Small intestine (tissue), 7 donors: Measurements from ENCODE around the gene GPR12. TPM values are rescaled to one million over a fixed set of nuclear protein-coding genes. Genes with fewer than 3 reads are reported as not detected.

Experiments used
- DNase-seq, 2 donors: peaks; one replicate each; pipeline versions ENCODE4 v3.0.0 to v3.0.0-alpha.2; 2013
- FAIRE-seq: peaks from 2 replicates; lab custom pipeline; 2012; peaks lifted over from hg19 to GRCh38; lab: Jason Lieb, UNC
- H3K27ac ChIP-seq, 3 donors: one replicate each; pipeline ENCODE4 v1.5.1; 2013; ENCODE audit warnings: low read length in 2 of 3, mild to moderate bottlenecking in 2 of 3, control low read depth in 1 of 3, inconsistent platforms in 1 of 3, low read depth in 1 of 3, moderate library complexity in 1 of 3
- H3K27me3 ChIP-seq, 3 donors: one replicate each; pipeline ENCODE4 v1.6.1; 2013; ENCODE audit warnings: low read length in 3 of 3, inconsistent platforms in 1 of 3; ENCODE audit not compliant: control insufficient read depth in 3 of 3, insufficient read depth in 3 of 3
- H3K36me3 ChIP-seq, 3 donors: one replicate each; pipeline ENCODE4 v1.6.1; 2013; ENCODE audit warnings: low read length in 3 of 3, inconsistent platforms in 1 of 3, low read depth in 1 of 3, mild to moderate bottlenecking in 1 of 3, moderate library complexity in 1 of 3; ENCODE audit not compliant: control insufficient read depth in 3 of 3, insufficient read depth in 2 of 3
- H3K4me1 ChIP-seq, 3 donors: one replicate each; pipeline ENCODE4 v1.6.1; 2013; ENCODE audit warnings: low read length in 2 of 3, inconsistent platforms in 1 of 3, low read depth in 1 of 3, mild to moderate bottlenecking in 1 of 3, moderate library complexity in 1 of 3; ENCODE audit not compliant: control insufficient read depth in 3 of 3, insufficient read depth in 2 of 3
- H3K4me3 ChIP-seq, 3 donors: one replicate each; pipeline ENCODE4 v1.5.1; 2013; ENCODE audit warnings: low read length in 3 of 3, control low read depth in 1 of 3, inconsistent platforms in 1 of 3, low read depth in 1 of 3, mild to moderate bottlenecking in 1 of 3, moderate library complexity in 1 of 3
- H3K9me3 ChIP-seq, 2 donors: one replicate each; pipeline ENCODE4 v1.6.1; 2013; ENCODE audit warnings: low read depth in 1 of 2, low read length in 1 of 2; ENCODE audit not compliant: control insufficient read depth in 2 of 2, insufficient read depth in 1 of 2
- WGBS, 3 donors: extraction: QIAGEN DNeasy Blood & Tissue Kit; methylation state at CpG; one replicate each; pipeline ENCODE4 v1.1.7; 2013; 5-methylcytosine and 5-hydroxymethylcytosine counted together
- polyA plus RNA-seq, 4 donors: library from polyadenylated mRNA; stranded (reverse) in 3 of 4; unstranded in 1 of 4; fragments of 200-250 nt in 3 of 4; fragments of 120-200 nt in 1 of 4; gene quantifications; one replicate each; pipeline versions ENCODE4 v1.2.1 to v1.2.3, GENCODE V29; 2013
- donor health status: healthy with polysubstance abuse.
- donor health status: control.
- donor health status: control.
- donor health status: Bipolar disorder and iron deficiency.
- donor health status: healthy.

Gene GPR12
- polyA plus RNA-seq, 4 donors = 0.03 TPM; not detected in 2

DNA sequence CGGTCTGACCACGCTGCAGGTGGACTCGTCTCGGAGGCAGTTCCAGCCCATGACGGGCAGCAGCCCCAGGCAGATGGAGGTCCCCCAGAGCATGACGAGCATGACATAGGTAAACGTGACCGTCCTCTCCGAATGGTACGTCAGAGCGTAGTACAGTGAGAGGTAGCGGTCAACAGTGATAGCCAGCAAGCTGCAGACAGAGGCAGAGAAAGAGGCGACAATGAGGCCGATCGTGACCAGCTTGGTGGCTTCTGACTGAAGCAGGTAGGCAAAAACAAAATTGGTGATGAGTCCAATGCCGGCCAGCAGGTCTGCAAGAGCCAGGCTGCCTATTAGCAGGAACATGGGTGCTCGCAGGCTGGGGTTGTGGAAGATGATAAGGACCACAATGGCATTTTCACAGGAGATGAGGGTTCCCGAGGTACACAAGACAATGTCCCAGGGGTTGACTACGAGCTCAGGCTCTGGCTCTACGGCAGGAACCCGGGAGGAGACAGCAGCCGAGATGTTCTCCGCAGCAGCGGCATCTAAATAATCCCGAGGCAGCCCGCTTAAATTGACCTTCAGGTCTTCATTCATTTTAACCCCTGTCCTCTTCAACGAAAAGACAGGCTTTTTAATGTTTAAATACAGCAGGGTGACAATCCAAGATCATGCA lies 1.2 kb downstream of the GPR12 start:
- Histone ChIP-seq H3K27me3 (peaks cover 13 to 48% (median 18%) of the 10 kb centered on the region in 3 donors), H3K36me3 (no peaks in the 10 kb centered on the region), H3K9me3 (no peaks in the 10 kb centered on the region), H3K27ac (no peak overlapping the region), H3K4me1 (peaks cover 0 to 5% (median 3%) of the 10 kb centered on the region in 3 donors), H3K4me3 (no peak overlapping the region)
- DNase-seq (no peak), FAIRE-seq (no peak)
- WGBS, 3 donors = 64 to 65% (median 64%) methylated on average over 27 of the region's 27 CpGs

DNA sequence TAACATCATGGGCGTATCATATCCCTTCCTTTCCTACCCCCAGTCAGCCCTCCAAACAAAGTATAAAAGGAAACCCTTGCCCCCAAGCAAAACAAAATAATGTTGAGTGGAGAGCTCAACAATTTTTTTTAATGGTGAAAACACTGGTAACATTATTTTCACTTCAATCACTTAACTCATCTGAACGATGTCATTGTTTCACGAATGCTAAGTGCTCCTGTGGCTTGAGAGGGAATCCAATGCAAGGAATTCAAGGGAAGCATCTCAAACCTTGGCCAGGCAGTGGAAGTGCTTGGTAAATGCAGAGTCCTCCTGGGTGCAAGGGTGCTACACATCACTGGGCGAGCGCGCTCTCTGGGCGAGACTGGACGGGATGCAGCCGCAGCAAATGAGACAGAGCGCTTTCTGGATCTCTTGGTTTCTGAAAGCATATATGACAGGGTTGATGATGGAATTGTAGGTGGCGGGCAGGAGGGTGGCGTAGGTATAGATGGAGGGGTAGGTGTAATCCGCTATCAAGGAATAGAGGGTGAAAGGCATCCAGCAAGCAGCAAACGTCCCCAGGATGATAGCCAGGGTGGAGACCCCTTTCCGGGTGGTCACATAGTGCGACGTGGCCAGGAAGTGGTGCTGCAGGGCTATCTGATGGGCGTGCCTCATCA lies 2.0 kb downstream of the GPR12 start:
- WGBS, 3 donors = 77 to 80% (median 80%) methylated on average over 18 of the region's 18 CpGs
- no peak for FAIRE-seq
- no peak overlapping the region for H3K27ac ChIP-seq

DNA sequence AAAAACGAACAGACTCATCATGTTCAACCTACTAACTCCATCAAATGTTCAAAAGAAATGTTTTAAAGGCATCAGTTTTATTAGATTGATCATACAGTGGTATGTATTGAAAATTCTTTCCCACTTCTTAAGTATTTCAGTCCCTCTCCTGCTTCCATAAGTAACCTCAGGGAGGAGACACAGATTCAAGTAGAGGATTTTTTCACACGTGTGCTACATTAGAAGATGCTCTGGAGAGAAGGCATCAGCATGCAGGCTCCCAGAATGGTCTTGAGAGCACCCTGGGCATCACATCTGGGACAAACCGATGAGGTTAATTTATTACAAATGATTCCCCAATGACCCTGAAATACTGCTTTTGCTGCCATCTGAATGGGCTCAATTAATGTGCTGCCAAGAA lies 3.6 kb downstream of the GPR12 start:
- Histone ChIP-seq H3K4me1 (peaks cover 0 to 5% (median 3%) of the 10 kb centered on the region in 3 donors), H3K27me3 (peaks cover 10 to 33% (median 14%) of the 10 kb centered on the region in 3 donors), H3K9me3 (no peaks in the 10 kb centered on the region), H3K36me3 (no peaks in the 10 kb centered on the region), H3K4me3 (no peak overlapping the region), H3K27ac (no peak overlapping the region)
- DNase-seq = no peak
- FAIRE-seq = no peak
- WGBS, 3 donors = 34 to 51% (median 36%) methylated on average over 3 of the region's 3 CpGs

More for the DNA sequence above, 2.0 kb downstream of the GPR12 start:
- H3K4me1 ChIP-seq = peaks cover 0 to 5% (median 3%) of the 10 kb centered on the region in 3 donors
- DNase-seq = no peak
- H3K36me3 ChIP-seq = no peaks in the 10 kb centered on the region
- H3K27me3 ChIP-seq = peaks cover 13 to 47% (median 18%) of the 10 kb centered on the region in 3 donors
- no peak overlapping the region for H3K4me3 ChIP-seq
- no peaks in the 10 kb centered on the region for H3K9me3 ChIP-seq

DNA sequence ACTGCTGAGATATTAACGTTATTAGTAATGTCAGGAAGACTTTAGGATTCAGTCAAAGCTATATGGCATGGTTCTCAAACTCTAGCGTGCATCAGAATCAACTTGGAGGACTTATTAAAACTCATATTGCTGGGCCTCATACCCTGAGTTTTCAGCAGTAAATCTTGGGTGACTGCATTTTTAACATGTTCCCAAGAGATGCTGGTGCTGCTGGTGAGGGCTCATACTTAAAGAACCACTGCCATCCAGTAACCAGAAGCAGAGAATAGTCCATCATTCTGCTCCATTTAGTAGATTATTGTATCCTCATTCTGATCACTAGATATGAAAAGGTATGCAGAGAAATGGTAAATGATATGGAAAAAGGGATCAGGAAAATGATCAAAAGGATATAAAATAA lies 7.9 kb downstream of the GPR12 start:
- no peaks in the 10 kb centered on the region for H3K36me3 ChIP-seq
- H3K27ac ChIP-seq = no peak overlapping the region
- no peaks in the 10 kb centered on the region for H3K9me3 ChIP-seq
- H3K27me3 ChIP-seq = peaks cover 0 to 1% (median 0%) of the 10 kb centered on the region in 3 donors
- WGBS, 3 donors = 57 to 77% (median 62%) methylated on average over 2 of the region's 2 CpGs
- FAIRE-seq (no peak), DNase-seq (no peak)
- no peak overlapping the region for H3K4me3 ChIP-seq
- H3K4me1 ChIP-seq = no peaks in the 10 kb centered on the region

DNA sequence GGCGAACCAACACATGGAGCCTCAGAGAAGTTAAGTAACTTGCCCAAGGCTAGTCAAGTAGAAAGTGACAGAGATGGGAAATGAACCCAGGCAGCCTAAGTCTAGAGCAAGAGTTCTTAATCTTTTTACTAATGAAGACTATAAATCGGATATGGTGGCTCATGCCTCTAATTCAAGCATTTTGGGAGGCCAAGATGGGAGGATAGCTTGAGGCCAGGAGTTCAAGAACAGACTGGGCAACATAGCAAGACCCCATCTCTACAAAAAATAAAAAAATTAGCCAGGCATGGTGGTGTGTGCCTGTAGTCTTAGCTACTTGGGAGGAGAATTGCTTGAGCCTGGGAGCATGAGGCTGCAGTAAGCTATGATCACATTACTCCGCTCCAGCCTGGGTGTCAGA lies 10.7 kb downstream of the GPR12 start:
- Histone ChIP-seq H3K27ac (no peak overlapping the region), H3K27me3 (peaks cover 0 to 2% (median under 1%) of the 10 kb centered on the region in 3 donors), H3K9me3 (no peaks in the 10 kb centered on the region), H3K4me1 (no peaks in the 10 kb centered on the region), H3K4me3 (no peak overlapping the region), H3K36me3 (no peaks in the 10 kb centered on the region)
- no peak for DNase-seq
- 87 to 93% (median 90%) methylated on average over 3 of the region's 3 CpGs for WGBS, 3 donors
- FAIRE-seq = no peak

DNA sequence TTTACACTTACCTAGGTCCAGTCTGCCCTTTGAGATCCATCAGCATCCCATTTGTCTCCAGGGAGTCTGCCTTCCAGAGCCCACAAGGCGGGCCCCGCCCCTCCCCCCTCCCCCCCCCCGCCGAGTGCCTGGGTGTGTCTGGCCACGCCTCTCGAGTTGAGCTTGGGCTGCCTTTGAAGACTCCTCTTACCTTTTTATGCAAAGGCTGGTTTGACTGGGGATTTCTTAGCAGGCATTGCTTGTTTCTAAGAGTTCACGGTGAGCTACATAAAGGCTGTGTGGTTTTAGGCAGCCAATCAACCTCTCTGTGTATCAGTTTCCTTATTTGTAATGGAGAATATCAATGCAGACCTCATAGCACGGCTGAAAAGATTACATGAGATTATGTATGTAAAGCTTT lies 11.3 kb downstream of the GPR12 start:
- Histone ChIP-seq H3K36me3 (no peaks in the 10 kb centered on the region), H3K27ac (no peak overlapping the region), H3K4me1 (no peaks in the 10 kb centered on the region), H3K27me3 (peaks cover 0 to 5% (median 5%) of the 10 kb centered on the region in 3 donors), H3K9me3 (no peaks in the 10 kb centered on the region), H3K4me3 (no peak overlapping the region)
- FAIRE-seq = no peak
- DNase-seq = no peak
- WGBS, 3 donors = 9 to 21% (median 11%) methylated on average over 7 to 8 of the region's 8 CpGs

DNA sequence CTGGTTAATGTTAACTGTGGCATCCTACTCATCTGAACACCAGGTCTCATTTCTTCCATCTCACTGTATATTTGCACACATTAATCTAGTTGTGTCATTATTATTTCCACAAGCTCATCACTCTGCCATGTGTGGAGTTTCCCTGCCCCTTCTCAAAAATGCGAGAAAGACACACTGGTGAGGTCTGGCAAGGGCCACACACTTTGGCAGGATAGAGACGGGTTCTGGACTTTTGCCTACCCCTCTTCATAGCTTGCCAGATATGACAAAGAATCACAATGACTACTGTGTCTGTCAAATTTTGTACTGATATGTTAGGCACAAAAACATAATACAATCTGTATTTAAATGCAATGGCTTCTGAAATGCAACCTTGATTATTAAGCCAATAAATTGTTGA lies 12.9 kb downstream of the GPR12 start:
- no peaks in the 10 kb centered on the region for H3K9me3 ChIP-seq
- H3K36me3 ChIP-seq = no peaks in the 10 kb centered on the region
- H3K27ac ChIP-seq = no peak overlapping the region
- peaks cover 0 to 12% (median 10%) of the 10 kb centered on the region in 3 donors for H3K27me3 ChIP-seq
- DNase-seq (no peak), FAIRE-seq (no peak)
- no peaks in the 10 kb centered on the region for H3K4me1 ChIP-seq
- H3K4me3 ChIP-seq = no peak overlapping the region
- 65 to 69% (median 67%) methylated on average over 2 of the region's 2 CpGs for WGBS, 3 donors

DNA sequence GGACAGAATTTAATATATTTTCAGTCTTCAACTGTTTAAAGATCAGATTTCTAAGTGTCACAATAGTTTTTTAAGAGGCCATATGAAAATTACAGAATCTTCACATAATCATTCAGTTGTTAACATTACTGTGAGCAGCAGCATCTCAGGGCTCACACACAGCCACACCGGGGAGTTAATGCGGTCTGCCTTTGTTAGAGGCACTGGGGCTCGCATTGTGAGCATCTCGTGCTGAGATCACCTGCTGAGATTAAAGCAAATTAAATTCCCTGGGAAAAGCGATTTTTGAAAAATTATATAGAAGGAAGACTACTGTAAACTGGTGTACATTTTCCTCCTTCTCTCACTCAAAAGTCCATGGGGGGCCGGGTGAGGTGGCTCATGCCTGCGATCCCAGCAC lies 16.6 kb downstream of the GPR12 start:
- no peaks in the 10 kb centered on the region for H3K4me1 ChIP-seq
- DNase-seq (no peak), FAIRE-seq (no peak)
- 42 to 46% (median 45%) methylated on average over 7 of the region's 7 CpGs for WGBS, 3 donors
- H3K27ac ChIP-seq = no peak overlapping the region
- peaks cover 0 to 22% (median 17%) of the 10 kb centered on the region in 3 donors for H3K27me3 ChIP-seq
- no peak overlapping the region for H3K4me3 ChIP-seq
- H3K9me3 ChIP-seq = peaks cover 0 to 2% of the 10 kb centered on the region in 2 donors
- no peaks in the 10 kb centered on the region for H3K36me3 ChIP-seq
